GM18505 (cell line): Measurements from ENCODE around the gene PEG3.
"Not testable (repeated sequence)": the region's sequence is repeated elsewhere in the genome, so short reads cannot be mapped to it uniquely, and the experiment has no call there.

Experiments used
- ATAC-seq: cut with Tn5 transposase; IDR thresholded peaks from one replicate; pipeline ENCODE4 v1.9.1; 2021; ENCODE audit not compliant: unreplicated experiment
- POLR2A ChIP-seq: IDR thresholded peaks from 4 replicates; pipeline ENCODE4 v1.6.1; 2011; ENCODE audit warnings: borderline replicate concordance; ENCODE audit not compliant: insufficient read depth, insufficient read length; ENCODE audit errors: extremely low read depth

PEG3 gene

DNA sequence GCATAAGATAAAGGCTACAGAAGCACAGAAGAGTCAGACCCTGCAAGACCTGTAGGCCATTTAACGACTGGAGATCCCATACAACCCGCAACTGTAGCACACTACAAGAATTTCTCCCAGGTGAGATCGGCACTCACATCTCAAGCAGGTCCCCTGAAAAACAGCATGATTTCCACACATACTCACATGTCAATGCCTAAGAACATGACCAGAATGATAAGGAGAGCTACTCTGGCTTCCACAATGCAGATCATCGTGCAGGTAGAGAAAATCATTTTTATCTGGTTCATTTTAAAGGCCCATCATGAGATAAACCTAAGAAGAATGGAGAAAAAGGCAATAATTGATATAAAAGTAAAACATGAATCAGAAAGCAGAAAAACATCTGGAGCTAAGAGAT, 17.5 kb upstream of the PEG3 start:
- ATAC-seq = no peak
- TF ChIP-seq POLR2A = no peak

DNA sequence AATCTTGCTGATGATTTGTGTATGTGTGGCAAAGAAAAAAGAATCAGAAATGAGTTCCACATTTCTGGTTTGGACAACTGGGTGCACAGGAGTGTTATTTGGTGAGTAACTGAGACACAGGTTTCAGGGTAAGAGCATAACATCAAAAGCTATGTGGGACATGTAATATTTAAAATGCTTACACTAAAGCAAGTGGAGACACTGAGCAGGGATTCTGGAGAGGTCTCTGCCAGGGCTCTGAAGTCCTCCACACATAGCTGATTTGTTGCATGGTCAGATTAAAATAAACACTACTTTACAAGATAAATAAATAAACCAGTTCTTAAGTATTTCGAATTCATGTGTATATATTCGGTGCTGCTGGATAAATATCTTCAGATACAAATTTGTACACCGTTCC, 16.3 kb upstream of the PEG3 start:
- ATAC-seq = no peak
- no peak for TF ChIP-seq POLR2A

- ATAC-seq = not testable (repeated sequence)
Measured at GRCh38 chr19:56852361-56852760, 11.8 kb upstream of the PEG3 start.

DNA sequence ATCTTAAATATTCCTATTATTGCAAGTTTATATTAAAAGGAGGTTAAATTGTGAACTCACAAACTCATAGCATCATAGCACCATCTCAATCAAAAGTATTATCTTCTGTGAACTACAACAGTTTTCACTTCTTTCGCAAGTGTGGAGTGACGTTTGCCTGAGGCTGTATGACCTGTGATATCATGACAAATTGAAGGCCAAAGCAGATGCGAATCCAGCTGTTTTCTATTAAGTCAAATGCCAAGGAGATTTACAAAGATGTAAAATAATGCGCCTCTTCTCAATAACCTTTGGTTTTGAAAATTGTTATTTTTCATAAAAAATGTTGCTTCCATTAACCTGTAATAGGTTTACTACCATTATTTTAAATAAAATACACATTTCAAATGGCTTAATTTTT, 7.6 kb upstream of the PEG3 start:
- no peak for ATAC-seq
- TF ChIP-seq POLR2A = no peak

GRCh38 chr19:56842412-56842811, 1.9 kb upstream of the PEG3 start:
- no peak for ATAC-seq
- no peak for TF ChIP-seq POLR2A

DNA sequence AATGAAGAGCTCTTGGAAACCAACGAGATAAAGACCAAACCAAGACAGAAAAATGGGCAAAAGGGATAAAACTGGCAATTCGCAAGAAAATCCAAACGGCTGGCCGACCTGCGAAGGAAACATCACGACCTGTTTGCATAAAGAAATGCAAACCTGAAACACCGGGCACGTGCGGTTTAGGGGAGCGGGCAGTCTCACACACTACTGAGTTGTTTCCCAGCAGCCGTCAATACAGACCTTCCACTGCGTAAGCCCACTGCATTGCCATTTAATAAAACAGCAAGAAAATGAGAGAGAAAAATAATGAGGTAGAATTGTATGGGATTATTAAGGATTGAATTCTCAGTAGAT, 642 bp upstream of the PEG3 start:
- no peak for TF ChIP-seq POLR2A

DNA sequence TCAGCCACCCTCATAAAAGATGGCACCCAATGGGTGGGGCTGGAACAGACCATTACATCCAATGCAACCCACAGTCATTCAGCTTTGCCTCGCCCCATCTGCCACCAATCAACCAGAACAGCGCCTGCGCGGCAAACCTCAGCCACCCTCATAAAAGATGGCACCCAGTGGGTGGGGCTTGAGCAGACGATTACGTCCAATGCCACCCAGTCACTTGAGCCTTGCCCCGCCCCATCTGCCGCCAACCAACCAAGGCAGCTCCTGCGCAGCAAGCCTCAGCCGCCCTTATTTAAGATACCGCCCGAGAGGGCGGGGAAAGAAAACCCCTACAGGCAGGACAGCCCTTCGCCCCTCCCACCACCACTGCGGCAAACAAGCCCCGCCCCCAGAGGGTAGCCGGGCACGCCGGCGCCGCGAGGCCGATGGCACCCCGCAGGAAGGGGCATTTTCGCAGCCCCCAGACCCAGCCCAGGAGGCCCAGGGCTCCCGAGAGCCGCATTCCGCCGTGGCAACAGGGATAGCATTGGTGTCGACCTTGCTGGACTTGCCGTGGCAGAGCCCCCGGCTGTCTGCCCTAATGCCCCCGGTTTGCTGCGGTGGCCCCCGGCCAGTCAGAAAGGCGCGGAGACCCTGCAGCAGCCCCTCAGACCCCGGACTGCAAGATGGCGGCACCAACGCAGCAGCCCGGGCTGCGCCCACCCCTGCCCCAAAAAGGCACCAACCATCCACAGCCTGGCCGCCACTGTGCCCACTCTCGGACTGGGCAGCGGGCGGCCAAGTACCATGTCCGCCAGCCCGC, 675 bp downstream of the PEG3 start:
- TF ChIP-seq POLR2A = no peak
- no peak for ATAC-seq

More for the DNA sequence above, 642 bp upstream of the PEG3 start:
- no peak for ATAC-seq

DNA sequence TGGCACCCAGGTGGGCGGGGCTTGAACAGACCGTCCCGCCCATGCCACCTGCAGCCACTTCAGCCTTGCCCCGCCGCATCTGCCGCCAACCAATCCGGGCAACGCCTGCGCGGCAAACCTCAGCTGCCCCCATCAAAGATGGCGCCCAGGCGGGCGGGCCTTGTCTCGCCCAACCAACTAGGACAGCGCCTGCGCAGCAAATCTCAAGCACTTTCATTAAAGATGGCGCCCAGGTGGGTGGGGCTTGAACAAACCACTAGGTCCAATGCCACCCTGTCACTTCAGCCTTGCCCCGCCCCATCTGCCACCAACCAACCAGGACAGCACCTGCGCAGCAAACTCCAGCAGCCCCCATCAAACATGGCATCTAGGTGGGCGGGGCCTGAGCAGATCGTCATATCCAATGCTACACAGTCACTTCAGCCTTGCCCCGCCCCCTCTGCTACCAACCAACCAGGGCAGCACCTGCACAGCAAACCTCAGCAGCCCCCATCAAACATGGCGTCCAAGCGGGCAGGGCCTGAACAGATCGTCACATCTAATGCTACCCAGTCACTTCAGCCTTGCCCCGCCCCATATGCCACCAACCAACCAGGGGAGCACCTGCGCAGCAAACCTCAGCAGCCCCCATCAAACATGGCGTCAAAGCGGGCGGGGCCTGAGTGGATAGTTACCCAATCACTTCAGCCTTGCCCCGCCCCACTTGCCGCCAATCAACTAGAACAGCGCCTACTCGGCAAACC, 1.4 kb downstream of the PEG3 start:
- no peak for TF ChIP-seq POLR2A
- no peak for ATAC-seq

GRCh38 chr19:56838024-56838908, 2.3 kb downstream of the PEG3 start:
- no peak for TF ChIP-seq POLR2A
- ATAC-seq = no peak

DNA sequence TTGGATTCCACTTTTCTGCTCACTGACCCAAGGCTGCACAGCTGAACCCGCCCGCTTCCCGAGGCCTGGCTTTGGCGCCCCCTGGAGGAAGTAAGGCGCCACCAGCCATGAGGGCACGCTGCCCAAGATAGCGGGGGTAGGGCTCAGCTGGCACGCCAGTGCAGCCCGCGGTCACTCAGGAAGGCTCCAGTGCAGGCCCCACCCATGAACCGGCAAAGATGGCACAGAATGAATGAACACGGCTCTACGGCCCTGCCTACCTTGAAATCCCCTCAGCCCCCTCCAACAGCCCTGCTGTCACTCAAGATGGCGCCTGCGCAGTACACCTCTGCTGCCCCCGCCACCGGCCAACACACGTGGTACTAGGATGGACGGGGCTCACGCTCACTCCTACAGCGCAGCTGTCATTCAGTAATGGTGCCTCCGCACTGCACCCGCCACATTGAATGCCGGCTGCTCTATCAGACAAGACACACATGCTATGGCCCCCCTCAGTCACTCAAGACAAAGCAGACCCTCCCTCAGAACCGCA, 3.0 kb downstream of the PEG3 start:
- no peak for TF ChIP-seq POLR2A
- no peak for ATAC-seq

GRCh38 chr19:56837004-56837403, 3.5 kb downstream of the PEG3 start:
- ATAC-seq = no peak
- no peak for TF ChIP-seq POLR2A

DNA sequence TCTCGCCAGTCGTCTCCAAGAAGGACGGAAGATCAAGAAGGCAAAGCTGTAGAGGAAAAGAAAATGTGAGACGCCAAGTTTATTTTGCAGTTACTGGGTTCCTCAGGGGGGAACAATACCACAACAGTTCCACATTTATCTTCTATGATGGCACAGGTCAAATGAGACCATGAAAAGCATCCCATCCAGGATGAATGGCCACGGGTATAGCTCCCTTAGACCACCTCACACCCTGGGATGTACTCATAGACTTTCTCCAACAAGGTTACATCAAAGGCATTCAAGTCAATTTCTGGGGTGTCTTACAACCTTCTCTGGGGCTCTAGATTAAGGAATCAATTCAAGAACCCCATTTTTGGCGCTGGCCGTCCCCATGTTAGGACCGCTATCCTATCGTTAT, 4.5 kb downstream of the PEG3 start:
- no peak for TF ChIP-seq POLR2A
- no peak for ATAC-seq

DNA sequence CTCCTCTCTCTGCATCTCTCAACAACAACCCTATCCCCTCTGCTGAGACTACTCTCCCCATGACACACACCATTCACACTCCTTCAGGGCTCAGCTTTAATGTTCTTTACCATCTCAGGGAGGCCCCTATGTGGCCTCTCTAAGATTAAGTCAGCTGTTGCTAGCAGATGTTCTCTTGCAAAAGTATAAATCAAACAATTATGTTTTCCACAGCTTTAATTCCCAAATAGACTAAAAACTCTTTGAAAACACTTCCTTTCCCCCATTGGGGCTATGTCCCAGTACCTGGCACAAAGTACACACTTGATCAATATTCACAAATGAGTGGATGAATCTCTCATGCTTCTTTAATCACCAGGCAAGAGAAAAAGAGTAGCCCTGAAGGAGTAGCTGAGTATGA, 5.1 kb downstream of the PEG3 start:
- no peak for TF ChIP-seq POLR2A
- ATAC-seq = no peak

- no peak for ATAC-seq
- no peak for TF ChIP-seq POLR2A
Measured at GRCh38 chr19:56834564-56835375, 5.8 kb downstream of the PEG3 start.
